Type B pancreatic cell (in vitro differentiated cells): Measurements from ENCODE around the gene FASTK. TPM values are rescaled to one million over a fixed set of nuclear protein-coding genes. Genes with fewer than 3 reads are reported as not detected.

Source experiments
- DNase-seq: peaks from one replicate; pipeline ENCODE4 v3.0.0; 2021; ENCODE audit warnings: mixed read lengths; ENCODE audit not compliant: unreplicated experiment; ENCODE audit errors: extremely low spot score
- H3K27ac Mint-ChIP-seq: 2 replicates; pipeline ENCODE4 v1.8.0; 2021; ENCODE audit warnings: mild to moderate bottlenecking, mixed read lengths
- H3K27me3 Mint-ChIP-seq: 2 replicates; pipeline ENCODE4 v1.8.0; 2021; ENCODE audit warnings: mixed read lengths
- H3K36me3 Mint-ChIP-seq: 2 replicates; pipeline ENCODE4 v1.8.0; 2021; ENCODE audit warnings: mixed read lengths
- H3K4me1 Mint-ChIP-seq: one replicate; pipeline ENCODE4 v1.8.0; 2021; ENCODE audit warnings: mixed read lengths; ENCODE audit not compliant: unreplicated experiment
- H3K4me3 Mint-ChIP-seq: 2 replicates; pipeline ENCODE4 v1.8.0; 2021; ENCODE audit warnings: mild to moderate bottlenecking, mixed read lengths
- H3K9me3 Mint-ChIP-seq: 2 replicates; pipeline ENCODE4 v1.8.0; 2021; ENCODE audit warnings: mixed read lengths
- total RNA-seq: library from RNA; stranded (reverse); gene quantifications from 2 replicates; pipeline ENCODE4 v1.2.1, GENCODE V29; 2021; ENCODE audit warnings: low replicate concordance
- TF ChIP-seq, protein P1 (sequence below): fragments of 200-600 bp; sonication (generic); conservative IDR thresholded peaks from 2 replicates; pipeline ENCODE4 v1.5.0; 2021; ENCODE audit warnings: antibody characterized with exemption, mild to moderate bottlenecking

The FASTK gene
- total RNA-seq, 1 donor from 2014 or later = 100 TPM

DNA sequence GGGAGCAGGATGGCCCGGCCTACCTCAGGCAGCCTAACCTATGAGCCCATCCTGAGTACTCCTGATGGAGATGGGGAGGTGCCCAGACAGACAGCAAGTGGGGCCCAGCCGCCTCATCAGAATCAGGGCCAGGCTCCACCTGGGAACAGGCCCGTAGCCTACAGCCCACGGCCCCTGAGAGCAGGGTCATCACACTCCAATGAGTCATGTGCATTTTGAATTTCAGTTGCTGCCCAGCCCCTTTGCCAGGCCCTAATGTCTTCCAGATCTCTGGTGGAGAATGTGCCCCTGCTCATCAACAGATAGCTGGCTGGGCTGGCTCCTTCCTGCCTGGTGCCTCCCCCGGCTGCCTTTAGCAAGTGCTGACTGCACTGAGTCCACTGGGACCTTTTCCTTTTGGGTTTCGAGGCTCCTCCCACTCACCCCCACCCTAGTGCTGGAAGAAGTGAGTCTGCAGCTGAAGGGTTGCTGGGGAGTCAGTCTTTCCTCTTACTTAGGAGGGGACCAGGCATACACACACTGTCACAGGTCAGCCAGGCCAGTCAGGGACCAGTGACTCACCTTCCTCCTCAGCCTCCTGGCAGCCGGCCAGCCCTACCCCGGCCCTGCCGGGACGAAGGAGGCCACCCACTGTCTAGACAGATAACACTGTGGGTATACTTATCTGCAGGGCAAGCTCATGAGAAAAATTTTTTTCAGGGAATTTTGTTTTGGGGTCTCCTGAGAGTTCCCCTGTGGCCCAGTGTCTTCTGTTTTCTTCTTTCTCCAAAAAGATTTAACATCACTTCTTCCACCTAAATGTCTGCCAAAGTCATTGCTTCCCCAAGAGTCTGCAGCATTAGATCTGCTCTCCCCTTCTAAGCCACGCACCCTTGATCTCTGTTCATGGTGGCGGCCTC, 41.4 kb downstream of the FASTK start:
- Mint-ChIP-seq H3K27me3 (no peaks in the 10 kb centered on the region), H3K4me3 (no peak overlapping the region), H3K4me1 (peaks cover 15% of the 10 kb centered on the region), H3K9me3 (no peaks in the 10 kb centered on the region), H3K36me3 (no peaks in the 10 kb centered on the region), H3K27ac (peak overlapping the region; percentile 36)
- TF ChIP-seq, protein P1, sequence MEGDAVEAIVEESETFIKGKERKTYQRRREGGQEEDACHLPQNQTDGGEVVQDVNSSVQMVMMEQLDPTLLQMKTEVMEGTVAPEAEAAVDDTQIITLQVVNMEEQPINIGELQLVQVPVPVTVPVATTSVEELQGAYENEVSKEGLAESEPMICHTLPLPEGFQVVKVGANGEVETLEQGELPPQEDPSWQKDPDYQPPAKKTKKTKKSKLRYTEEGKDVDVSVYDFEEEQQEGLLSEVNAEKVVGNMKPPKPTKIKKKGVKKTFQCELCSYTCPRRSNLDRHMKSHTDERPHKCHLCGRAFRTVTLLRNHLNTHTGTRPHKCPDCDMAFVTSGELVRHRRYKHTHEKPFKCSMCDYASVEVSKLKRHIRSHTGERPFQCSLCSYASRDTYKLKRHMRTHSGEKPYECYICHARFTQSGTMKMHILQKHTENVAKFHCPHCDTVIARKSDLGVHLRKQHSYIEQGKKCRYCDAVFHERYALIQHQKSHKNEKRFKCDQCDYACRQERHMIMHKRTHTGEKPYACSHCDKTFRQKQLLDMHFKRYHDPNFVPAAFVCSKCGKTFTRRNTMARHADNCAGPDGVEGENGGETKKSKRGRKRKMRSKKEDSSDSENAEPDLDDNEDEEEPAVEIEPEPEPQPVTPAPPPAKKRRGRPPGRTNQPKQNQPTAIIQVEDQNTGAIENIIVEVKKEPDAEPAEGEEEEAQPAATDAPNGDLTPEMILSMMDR = no peak
- DNase-seq = no peak

GRCh38 chr7:151035902-151036301, 44.7 kb downstream of the FASTK start:
- TF ChIP-seq, protein P1 = no peak

DNA sequence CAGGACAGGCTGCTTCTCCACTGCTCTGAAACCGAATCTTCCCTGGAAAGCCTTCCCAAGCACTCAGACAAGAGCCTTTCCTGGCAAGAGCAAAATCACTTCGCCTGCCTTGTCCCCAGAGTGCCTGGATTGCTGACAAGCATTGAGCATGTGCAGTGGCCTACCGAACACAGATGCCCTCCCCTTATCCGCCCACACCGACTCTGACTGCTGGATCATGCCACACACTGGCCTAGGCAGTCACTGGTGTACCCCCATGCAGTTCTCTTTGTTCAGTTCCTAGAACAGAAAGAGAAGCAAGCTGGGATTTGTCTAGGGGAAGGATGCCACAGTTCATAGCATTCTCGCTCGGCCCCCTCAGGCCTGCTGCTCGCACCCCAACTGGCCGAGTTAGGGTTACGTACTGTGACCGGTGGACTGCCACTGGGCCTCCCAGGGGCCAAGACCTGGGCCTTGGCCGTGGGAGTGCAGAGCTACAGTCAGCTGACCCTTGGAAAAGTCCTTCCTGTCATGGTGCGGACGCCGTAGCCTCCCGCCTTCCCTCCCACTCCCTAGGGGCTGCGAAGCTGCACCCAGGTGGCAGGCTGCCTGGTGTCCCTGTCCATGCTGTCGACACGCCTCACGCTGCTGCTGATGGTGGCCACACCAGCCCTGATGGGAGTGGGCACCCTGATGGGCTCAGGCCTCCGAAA, 45.4 kb downstream of the FASTK start:
- no peaks in the 10 kb centered on the region for H3K36me3 Mint-ChIP-seq
- no peaks in the 10 kb centered on the region for H3K27me3 Mint-ChIP-seq
- DNase-seq = no peak
- peaks cover 15% of the 10 kb centered on the region for H3K4me1 Mint-ChIP-seq
- H3K4me3 Mint-ChIP-seq = no peak overlapping the region
- H3K9me3 Mint-ChIP-seq = no peaks in the 10 kb centered on the region
- H3K27ac Mint-ChIP-seq = no peak overlapping the region
- TF ChIP-seq, protein P1 = no peak

More at GRCh38 chr7:151035902-151036301, 44.7 kb downstream of the FASTK start:
- H3K9me3 Mint-ChIP-seq = no peaks in the 10 kb centered on the region
- H3K27me3 Mint-ChIP-seq = no peaks in the 10 kb centered on the region
- H3K4me3 Mint-ChIP-seq = no peak overlapping the region
- DNase-seq = no peak
- H3K36me3 Mint-ChIP-seq = no peaks in the 10 kb centered on the region
- H3K27ac Mint-ChIP-seq = no peak overlapping the region
- peaks cover 15% of the 10 kb centered on the region for H3K4me1 Mint-ChIP-seq

GRCh38 chr7:151034312-151035025, 46.1 kb downstream of the FASTK start:
- no peak for DNase-seq
- no peak overlapping the region for H3K27ac Mint-ChIP-seq
- TF ChIP-seq, protein P1 = no peak
- H3K36me3 Mint-ChIP-seq = no peaks in the 10 kb centered on the region
- H3K9me3 Mint-ChIP-seq = no peaks in the 10 kb centered on the region
- H3K27me3 Mint-ChIP-seq = no peaks in the 10 kb centered on the region
- no peak overlapping the region for H3K4me3 Mint-ChIP-seq
- H3K4me1 Mint-ChIP-seq = peaks cover 9% of the 10 kb centered on the region

GRCh38 chr7:151033864-151034249, 46.8 kb downstream of the FASTK start:
- no peaks in the 10 kb centered on the region for H3K27me3 Mint-ChIP-seq
- DNase-seq = no peak
- no peaks in the 10 kb centered on the region for H3K36me3 Mint-ChIP-seq
- no peaks in the 10 kb centered on the region for H3K9me3 Mint-ChIP-seq
- peaks cover 7% of the 10 kb centered on the region for H3K4me1 Mint-ChIP-seq
- TF ChIP-seq, protein P1 = no peak
- no peak overlapping the region for H3K27ac Mint-ChIP-seq
- H3K4me3 Mint-ChIP-seq = no peak overlapping the region
